GM12878 (cell line): Measurements from ENCODE around the gene PTPRF.
"Not testable (repeated sequence)": the region's sequence is repeated elsewhere in the genome, so short reads cannot be mapped to it uniquely, and the experiment has no call there.

Experiments used
- BCLAF1 ChIP-seq: fragments of 450-650 bp; IDR thresholded peaks from 2 replicates; pipeline ENCODE4 v1.6.1; 2017; ENCODE audit warnings: antibody characterized with exemption, mild to moderate bottlenecking, moderate library complexity
- CHD2 ChIP-seq: IDR thresholded peaks from 2 replicates; pipeline ENCODE4 v1.6.1; 2011; ENCODE audit warnings: low read depth, low read length, improper control_type of control experiment, borderline replicate concordance
- CTCF ChIP-seq, 3 experiments: IDR thresholded peaks in 2 of 3; conservative IDR thresholded peaks in 1 of 3; 2 replicates each; pipeline ENCODE4 v1.5.1; 2011; ENCODE audit warnings: low read depth in 3 of 3, low read length in 3 of 3, mild to moderate bottlenecking in 3 of 3, control low read depth in 2 of 3, moderate library complexity in 2 of 3, inconsistent platforms in 1 of 3, mixed read lengths in 1 of 3; ENCODE audit not compliant: control insufficient read depth in 2 of 3, insufficient read depth in 1 of 3; ENCODE audit errors: extremely low read depth in 1 of 3
- EZH2 ChIP-seq: IDR thresholded peaks from 2 replicates; pipeline ENCODE4 v1.6.1; 2012; ENCODE audit warnings: low read depth, mild to moderate bottlenecking, control low read depth, inconsistent platforms, low read length, borderline replicate concordance; ENCODE audit not compliant: control insufficient read depth
- POLR2A ChIP-seq: IDR thresholded peaks from 2 replicates; pipeline ENCODE4 v1.6.1; 2011; ENCODE audit warnings: low read depth, mild to moderate bottlenecking, low read length
- POLR2AphosphoS2 ChIP-seq: IDR thresholded peaks from 2 replicates; pipeline ENCODE4 v1.6.1; 2011; ENCODE audit warnings: low read depth, mild to moderate bottlenecking, low read length, improper control_type of control experiment, moderate library complexity
- RAD21 ChIP-seq: IDR thresholded peaks from 2 replicates; pipeline ENCODE4 v1.6.1; 2011; ENCODE audit warnings: mild to moderate bottlenecking, low read depth, low read length, moderate library complexity; ENCODE audit not compliant: insufficient read depth
- TARDBP ChIP-seq: IDR thresholded peaks from 2 replicates; pipeline ENCODE4 v1.6.1; 2016; ENCODE audit warnings: borderline replicate concordance

GRCh38 chr1:43638381-43638780, 107.7 kb downstream of the PTPRF start:
- not testable (repeated sequence) for TF ChIP-seq CTCF (IDR thresholded peaks at IDR 0.05 in 2 of 3, conservative IDR thresholded peaks at IDR 0.05 in 1 of 3; ENCODE audit: control insufficient read depth in 2 of 3, extremely low read depth in 1 of 3, insufficient read depth in 1 of 3, low read depth in 3 of 3, low read length in 3 of 3); POLR2AphosphoS2; BCLAF1; CHD2; TARDBP; RAD21; POLR2A; EZH2
